Activated T-cell treated with anti-CD3 and anti-CD28 coated beads, Interleukin-2, amount 50 U/mL, for 48 hours (primary cell): ENCODE measurements around the gene ZBTB16.

Experiments
- DNase-seq, 2 experiments: peaks; one replicate each; pipeline ENCODE4 v3.0.0-alpha.2; 2020

The ZBTB16 gene

GRCh38 chr11:114291842-114292680 lies 232.6 kb downstream of the ZBTB16 start:
- no peak for DNase-seq

DNA sequence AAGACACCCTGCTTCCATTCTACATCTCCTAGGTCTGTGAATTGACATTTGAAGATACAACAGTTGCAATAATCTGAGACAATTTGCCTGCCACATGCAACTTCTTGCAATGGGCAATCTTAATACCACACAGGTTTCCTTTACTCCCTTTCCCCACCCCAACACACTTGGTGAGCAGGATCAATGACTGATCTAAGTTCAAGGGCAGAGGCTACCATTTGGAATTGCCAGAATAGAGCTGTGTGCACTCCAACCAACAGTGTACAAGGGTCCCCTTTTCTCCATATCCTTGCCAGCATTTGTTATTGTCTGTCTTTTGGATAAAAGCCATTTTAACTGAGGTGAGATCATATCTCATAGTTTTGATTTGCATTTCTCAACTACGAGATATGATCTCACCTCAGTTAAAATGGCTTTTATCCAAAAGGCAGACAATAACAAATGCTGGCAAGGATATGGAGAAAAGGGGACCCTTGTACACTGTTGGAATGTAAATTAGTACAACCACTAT lies 233.7 kb downstream of the ZBTB16 start:
- no peak for DNase-seq

DNA sequence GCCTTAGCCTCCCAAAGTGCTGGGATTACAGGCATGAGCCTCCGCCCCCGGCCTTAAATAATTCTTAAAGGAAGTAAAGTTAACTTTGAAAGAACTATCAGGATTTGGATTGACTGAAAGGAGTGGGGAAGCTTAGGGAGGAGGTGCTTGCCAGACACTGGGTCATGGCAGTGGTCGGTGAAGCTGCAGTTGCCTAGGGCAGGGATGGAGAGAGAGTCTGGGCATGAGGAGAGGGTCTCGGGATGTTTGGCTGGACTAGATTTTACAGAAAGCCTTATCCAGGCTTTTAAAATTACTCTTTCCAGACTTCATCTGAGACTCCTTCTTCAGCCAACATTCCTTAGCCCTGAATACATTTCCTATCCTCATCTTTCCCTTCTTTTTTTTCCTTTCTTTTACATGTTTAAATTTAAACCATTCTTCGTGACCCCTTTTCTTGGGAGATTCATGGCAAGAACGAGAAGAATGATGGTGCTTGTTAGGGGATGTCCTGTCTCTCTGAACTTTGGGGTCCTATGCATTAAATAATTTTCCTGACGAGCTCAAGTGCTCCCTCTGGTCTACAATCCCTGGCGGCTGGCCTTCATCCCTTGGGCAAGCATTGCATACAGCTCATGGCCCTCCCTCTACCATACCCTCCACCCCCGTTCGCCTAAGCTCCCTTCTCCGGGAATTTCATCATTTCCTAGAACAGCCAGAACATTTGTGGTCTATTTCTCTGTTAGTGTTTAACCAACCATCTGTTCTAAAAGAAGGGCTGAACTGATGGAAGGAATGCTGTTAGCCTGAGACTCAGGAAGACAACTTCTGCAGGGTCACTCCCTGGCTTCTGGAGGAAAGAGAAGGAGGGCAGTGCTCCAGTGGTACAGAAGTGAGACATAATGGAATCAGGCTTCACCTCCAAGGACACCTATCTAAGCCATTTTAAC lies 236.4 kb downstream of the ZBTB16 start, which contains the start of gene NNMT:
NNMT (plus strand) TSS at position 724 of the 929 bp plus-strand sequence; CDS start at position 882, 158 bp downstream.
- no peak for DNase-seq

GRCh38 chr11:114296605-114297372 lies 237.3 kb downstream of the ZBTB16 start:
- no peak for DNase-seq

- DNase-seq: no peak
Observed at GRCh38 chr11:114297806-114298709, 238.5 kb downstream of the ZBTB16 start.

GRCh38 chr11:114298710-114299109 lies 239.2 kb downstream of the ZBTB16 start:
- no peak for DNase-seq
